CD4-positive, alpha-beta T cell treated with Interleukin-15 for 1 hour (primary cell): ENCODE measurements around the gene AGPAT1.

ENCODE experiments used
- DNase-seq: peaks from one replicate; pipeline ENCODE4 v3.0.0-alpha.2; 2020

The AGPAT1 gene

DNA sequence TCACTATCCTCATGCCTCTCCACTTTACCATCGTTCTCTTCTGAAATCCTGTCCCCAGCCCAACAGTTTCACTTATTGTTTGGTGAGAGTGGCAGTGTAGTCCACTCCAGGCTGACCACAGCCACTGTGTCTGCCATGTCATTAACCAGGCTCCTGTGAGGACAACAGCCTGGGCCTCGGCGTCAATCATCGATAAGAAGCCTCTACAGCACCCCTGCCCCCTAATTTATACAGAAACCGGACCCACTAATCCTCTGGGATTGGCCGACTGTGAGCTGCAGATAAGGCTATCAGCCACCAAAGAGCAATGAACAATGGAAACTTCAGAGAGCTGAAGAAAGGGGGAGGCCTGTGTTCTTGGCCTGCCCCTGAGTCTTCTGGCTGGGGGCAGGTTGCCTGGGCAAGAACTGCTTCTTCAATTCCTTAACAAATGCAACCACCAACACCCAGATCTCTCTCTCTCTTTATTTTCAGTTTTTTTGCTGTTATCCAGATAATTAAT lies 8.1 kb downstream of the AGPAT1 start:
- no peak for DNase-seq

DNA sequence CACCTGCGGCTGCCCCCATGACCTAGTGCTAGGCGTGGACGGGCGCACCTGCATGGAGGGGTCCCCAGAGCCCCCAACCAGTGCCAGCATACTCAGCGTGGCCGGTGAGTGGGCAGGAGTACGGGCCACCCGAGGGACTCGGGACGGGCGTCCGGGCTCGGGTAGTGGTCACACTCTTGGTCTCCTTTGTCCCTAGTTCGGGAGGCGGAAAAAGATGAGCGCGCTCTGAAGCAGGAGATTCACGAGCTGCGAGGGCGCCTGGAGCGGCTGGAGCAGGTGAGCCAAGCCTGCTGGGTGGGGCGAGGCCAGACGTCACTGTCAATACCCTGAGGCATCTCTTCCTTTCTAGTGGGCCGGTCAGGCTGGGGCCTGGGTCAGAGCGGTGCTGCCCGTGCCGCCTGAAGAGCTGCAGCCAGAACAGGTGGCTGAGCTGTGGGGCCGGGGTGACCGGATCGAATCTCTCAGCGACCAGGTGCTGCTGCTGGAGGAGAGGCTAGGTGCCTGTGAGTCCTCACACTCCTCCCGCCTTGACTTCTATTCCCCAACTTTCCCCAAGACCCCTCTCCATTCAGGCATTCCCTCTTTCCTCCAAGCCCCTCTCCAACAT lies 8.6 kb downstream of the AGPAT1 start:
- no peak for DNase-seq

DNA sequence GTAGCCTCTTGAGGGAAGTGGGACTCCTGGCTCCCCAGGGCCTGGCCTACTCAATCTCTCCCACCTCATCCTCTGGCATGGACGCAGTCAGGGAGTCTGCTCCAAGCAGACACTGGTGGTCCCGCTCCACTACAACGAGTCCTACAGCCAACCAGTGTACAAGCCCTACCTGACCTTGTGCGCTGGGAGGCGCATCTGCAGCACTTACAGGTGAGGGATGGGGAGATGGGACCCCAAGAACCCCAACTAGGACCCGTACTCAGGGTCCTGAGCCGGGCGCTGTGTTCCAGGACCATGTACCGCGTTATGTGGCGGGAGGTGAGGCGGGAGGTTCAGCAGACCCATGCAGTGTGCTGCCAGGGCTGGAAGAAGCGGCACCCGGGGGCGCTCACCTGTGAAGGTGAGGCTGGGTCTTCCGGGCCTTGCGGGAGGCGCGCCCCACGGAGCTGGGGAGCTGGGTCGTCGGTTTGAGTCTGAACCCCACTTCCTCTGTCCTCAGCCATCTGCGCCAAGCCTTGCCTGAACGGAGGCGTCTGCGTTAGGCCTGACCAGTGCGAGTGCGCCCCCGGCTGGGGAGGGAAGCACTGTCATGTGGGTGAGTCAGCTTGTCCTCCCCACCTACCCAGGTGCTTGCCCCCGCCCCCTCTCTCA lies 9.3 kb downstream of the AGPAT1 start:
- DNase-seq = no peak

GRCh38 chr6:32164295-32164694 lies 11.6 kb downstream of the AGPAT1 start, which contains the start of gene EGFL8:
Gene EGFL8, plus strand, starts transcription at chr6:32164595. Its CDS starts 1,571 bp downstream, at chr6:32166166.
- DNase-seq = no peak

DNA sequence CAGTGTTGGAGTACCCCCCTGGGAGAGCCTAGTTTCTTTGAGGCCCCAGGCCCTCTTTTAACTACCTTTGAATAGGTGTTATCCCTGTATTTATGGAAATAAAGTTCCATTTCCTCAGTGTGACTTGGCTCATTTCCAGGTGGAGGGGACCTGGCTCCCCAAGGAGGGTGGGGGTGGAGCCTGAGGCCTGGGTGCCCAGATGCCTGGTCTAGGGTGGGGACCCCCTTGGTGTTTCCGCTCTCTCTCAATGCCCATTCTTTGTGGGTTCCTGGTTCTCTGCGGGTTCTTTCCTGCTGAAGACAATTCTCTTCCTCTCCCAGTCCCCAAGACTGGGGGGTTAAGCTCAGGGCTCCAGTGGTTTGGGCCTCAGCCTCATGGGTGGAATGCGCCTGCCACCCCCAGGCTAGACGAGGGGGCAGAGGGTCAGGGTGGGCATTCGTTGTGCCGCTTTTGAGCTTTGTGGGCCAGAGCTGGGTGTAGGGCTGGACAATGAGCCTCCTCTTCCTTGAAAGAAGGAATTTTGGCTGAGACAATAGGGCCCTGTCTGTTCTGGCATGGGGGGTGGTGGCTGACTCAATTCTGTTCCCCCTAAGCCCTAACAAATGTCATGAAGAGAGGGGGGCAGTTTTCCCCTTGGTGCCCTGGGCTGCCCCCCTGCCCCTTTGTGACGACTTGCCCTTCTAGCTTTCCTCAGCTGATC lies 12.2 kb downstream of the AGPAT1 start:
- no peak for DNase-seq

DNA sequence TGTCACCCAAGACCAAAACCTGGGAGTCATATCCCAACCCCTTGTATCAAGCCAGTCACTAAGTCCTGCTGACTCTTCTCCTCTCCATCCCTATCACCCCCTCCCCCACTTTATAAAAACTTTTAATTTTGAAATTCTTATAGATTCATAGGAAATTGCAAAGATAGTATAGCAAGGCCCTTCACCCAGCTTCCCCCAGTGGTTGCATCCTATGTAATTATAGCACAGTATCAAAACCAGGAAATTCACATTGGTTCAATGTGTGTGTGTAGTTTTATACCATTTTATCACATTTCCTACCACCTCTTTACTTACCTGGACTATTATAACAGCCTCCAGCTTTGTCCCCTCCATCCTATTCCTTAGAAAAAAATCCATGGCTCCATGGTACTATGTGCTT lies 17.8 kb downstream of the AGPAT1 start:
- no peak for DNase-seq

GRCh38 chr6:32156891-32157290 lies 19.0 kb downstream of the AGPAT1 start:
- no peak for DNase-seq

GRCh38 chr6:32154514-32155161 lies 21.2 kb downstream of the AGPAT1 start:
- DNase-seq = peak; percentile 75

DNA sequence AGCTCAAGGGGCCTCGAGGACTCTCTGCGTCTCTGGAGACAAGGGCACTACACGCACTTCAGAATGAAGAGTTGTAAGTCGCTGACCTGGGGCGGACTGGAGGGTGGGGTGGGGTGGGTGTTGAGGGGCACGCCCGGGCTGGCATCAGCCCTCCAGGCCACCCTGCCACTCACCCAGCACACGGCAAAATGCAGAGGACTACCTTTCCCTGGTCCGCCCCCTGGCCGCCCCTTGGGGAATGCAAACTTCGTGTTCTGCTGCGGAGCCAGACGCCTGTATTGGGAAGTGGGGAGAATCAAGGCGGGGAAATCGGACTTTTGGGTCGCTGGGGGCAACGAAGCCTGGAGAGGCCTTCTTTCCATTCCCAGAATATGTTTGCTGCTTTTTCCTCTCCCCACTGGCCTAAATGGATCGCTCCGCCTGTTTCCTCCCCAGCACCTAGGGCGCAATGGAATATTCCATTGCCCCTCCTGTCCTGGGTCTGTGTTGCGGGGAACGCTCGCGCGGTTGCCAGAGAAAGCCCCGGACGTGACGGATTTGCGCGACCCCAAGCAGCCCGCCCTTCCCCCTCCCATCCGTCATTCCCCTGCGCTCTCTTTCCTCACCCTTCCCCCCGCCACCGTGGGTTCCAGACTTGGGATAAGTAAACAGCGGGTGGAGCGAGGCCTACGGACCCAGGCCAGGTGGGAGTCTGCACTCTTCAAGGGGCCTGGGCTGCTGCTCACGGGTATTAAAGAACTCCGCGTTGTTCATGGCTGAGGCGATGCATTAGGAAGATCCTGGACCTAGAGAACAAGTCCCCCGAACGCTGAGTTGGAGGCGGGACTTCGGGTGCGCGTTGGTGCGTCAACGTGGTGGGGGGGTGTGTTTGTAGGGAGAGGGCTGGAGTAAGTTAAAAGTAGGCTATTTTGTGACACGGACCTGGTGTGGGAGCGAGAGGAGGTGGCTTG lies 22.0 kb downstream of the AGPAT1 start, which contains the start of gene PPT2:
Gene PPT2, plus strand, starts transcription at position 578 of the 950 bp plus-strand sequence. CDS start 454 bp downstream, outside the sequence.
- peak; percentile 78 for DNase-seq

GRCh38 chr6:32152769-32153563 lies 22.9 kb downstream of the AGPAT1 start:
- DNase-seq = no peak

DNA sequence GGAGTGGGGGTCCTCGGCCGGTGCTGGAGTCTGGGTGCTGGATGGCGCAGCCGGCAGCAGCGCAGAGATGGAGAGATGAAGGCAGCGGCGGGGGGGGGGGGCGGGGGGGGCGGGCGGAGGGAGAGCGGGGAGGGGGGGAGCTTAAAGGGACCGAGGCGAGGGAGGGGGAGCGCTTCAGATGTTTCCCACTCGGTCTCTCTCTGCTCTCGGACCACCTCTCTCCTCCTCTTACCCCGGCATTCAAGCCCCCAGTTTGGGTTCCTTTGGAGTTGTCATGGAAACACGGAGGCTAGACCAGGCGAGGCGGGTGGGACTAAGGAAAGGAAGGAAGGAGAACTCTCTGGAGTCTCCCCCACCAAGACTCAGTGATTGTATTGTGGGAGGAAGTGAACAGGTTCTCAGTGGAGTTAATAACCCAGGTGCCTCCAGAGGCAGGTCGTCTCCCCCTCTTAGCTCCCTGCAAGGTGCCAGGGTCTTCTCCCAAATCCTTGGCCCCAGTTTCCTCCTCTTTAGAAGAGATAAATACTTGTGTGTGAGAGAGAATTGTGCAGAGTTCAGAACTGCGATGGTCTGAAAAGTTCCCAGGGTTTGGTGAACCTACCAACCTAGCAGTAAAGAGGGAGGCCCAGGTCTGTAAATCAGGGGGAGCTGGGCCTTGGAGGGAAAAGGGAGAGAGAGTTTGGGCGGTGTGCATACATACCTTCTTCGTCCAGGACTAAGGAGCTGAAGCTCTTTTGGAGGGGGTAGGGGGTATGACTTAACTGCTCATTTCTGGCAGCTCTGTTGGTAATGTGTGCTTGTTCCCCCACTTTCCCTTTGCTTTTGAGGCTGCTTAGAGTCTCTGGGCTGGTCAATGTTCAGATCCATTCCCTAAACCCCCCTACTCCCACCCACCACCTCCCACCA lies 23.8 kb downstream of the AGPAT1 start, which contains the start of gene PRRT1:
Gene PRRT1, minus strand, starts transcription at position 77 of the 906 bp plus-strand sequence. CDS start 112 bp downstream, outside the sequence.
- DNase-seq = no peak

DNA sequence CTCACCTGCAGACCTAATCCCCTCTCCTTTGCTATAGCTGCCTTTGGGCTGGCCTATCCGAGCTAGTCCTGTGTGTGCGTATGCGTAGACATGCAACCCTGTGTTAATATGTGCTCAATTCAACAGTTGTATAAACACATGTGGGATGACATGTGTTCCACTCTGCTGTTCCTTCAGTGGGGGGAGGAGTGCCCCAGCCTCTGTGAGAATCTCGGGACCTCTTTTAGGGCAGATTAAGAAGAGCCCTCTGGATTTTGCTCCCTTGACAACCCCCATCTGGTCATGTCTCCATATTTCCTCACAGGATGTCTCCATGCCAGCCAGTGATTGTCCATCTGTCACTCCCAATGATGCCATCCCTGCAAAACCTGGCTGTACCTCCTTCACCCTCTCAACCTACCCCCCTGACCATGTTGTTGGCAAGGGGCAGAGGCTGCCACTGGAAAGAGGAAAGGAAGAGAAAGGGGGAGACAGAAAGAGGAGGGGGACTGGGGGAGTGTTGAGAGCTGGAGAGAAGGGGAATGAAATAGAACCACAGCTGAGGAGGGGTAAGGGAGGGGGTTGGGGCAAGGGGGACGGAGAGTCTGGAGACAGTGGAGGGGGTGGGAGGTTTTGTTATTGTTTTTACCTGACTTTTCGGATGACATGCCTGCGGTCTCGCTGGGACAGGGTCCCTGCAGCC lies 24.6 kb downstream of the AGPAT1 start:
- DNase-seq = no peak

GRCh38 chr6:32149932-32150870 lies 25.7 kb downstream of the AGPAT1 start:
- DNase-seq = no peak

GRCh38 chr6:32149092-32149755 lies 26.7 kb downstream of the AGPAT1 start:
- peak; percentile 22 for DNase-seq

GRCh38 chr6:32148289-32149091 lies 27.4 kb downstream of the AGPAT1 start:
- DNase-seq = peak; percentile 76

DNA sequence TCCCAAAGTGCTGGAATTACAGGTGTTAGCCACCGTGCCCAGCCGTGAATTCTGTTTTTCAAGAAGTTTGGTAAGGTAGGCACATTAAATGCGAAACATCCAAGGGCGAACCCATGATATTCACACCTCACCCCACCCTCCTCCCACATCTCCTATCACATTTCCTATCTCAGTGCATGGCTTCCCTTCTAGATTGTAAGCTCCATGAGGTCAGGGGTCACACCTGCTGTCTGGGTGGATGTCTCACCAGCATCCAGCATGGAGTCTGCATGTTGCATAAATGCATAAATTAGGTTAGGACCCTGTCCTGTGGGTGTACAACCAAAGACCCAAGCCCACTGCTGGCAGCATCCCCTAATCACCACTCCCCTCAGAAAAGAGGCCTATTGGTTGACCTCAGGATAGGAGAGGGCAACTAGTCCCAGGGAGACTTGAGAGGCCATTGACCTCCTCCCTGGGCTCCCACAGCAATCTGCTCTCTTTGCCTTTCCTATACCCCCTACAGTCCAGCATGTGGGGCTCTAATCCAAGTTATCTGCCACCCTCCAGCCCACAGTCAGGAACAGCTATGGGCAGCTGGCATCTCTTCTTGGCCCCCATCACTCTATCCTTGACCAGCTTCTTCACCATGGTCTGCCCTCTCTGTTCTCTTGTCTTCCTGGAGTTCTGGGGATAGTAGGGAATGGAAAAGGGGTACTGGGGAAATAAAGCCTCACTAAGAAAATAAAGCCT lies 28.3 kb downstream of the AGPAT1 start:
- DNase-seq = no peak
